Liver (tissue), 9 donors: ENCODE data around the gene CNKSR1. TPM values are rescaled to one million over a fixed set of nuclear protein-coding genes. Genes with fewer than 3 reads are reported as not detected.

Source experiments
- DNase-seq: peaks from one replicate; pipeline ENCODE4 v3.0.0-alpha.2; 2017; ENCODE audit warnings: low spot score
- H3K27ac ChIP-seq, 2 donors: one replicate each; pipeline ENCODE4 v1.7.0; 2013; ENCODE audit warnings: inconsistent platforms in 2 of 2, low read length in 2 of 2, control low read depth in 1 of 2, low read depth in 1 of 2, mild to moderate bottlenecking in 1 of 2
- H3K27me3 ChIP-seq, 4 donors: one replicate each; pipeline versions ENCODE4 v1.6.1 to v1.7.0; 2013; ENCODE audit warnings: low read length in 3 of 4, inconsistent platforms in 1 of 4, mild to moderate bottlenecking in 1 of 4, moderate library complexity in 1 of 4; ENCODE audit not compliant: control insufficient read depth in 4 of 4, insufficient read depth in 4 of 4
- H3K36me3 ChIP-seq, 4 donors: one replicate each; pipeline versions ENCODE4 v1.6.1 to v1.7.0; 2013; ENCODE audit warnings: low read length in 3 of 4, mild to moderate bottlenecking in 3 of 4, low read depth in 1 of 4, moderate library complexity in 1 of 4; ENCODE audit not compliant: control insufficient read depth in 4 of 4, insufficient read depth in 3 of 4
- H3K4me1 ChIP-seq, 4 donors: one replicate each; pipeline versions ENCODE4 v1.6.1 to v1.7.0; 2013; ENCODE audit warnings: low read length in 3 of 4, mild to moderate bottlenecking in 3 of 4, moderate library complexity in 1 of 4; ENCODE audit not compliant: control insufficient read depth in 4 of 4, insufficient read depth in 4 of 4
- H3K4me3 ChIP-seq, 3 donors: one replicate each; pipeline versions ENCODE4 v1.6.1 to v1.7.0; 2013; ENCODE audit warnings: low read length in 3 of 3, control low read depth in 1 of 3, low read depth in 1 of 3, mild to moderate bottlenecking in 1 of 3
- H3K9ac ChIP-seq, 2 donors: one replicate each; pipeline ENCODE4 v1.7.0; 2013; ENCODE audit warnings: low read length in 2 of 2, mild to moderate bottlenecking in 2 of 2, moderate library complexity in 2 of 2, control low read depth in 1 of 2, low read depth in 1 of 2
- H3K9me3 ChIP-seq, 4 donors: one replicate each; pipeline versions ENCODE4 v1.6.1 to v1.7.0; 2013; ENCODE audit warnings: low read length in 3 of 4; ENCODE audit not compliant: control insufficient read depth in 4 of 4
- FOXA2 ChIP-seq: IDR thresholded peaks from 2 replicates; pipeline ENCODE4 v1.6.1; 2016; ENCODE audit warnings: antibody characterized with exemption
- JUND ChIP-seq, 2 donors: IDR thresholded peaks; 2 replicates each; pipeline ENCODE4 v1.6.1; 2016; ENCODE audit warnings: antibody characterized with exemption in 2 of 2
- NR2F2 ChIP-seq: IDR thresholded peaks from 2 replicates; pipeline ENCODE4 v1.6.1; 2016; ENCODE audit warnings: antibody characterized with exemption
- RAD21 ChIP-seq, 2 donors: IDR thresholded peaks; 2 replicates each; pipeline ENCODE4 v1.6.1; 2016; ENCODE audit warnings: antibody characterized with exemption in 2 of 2, mild to moderate bottlenecking in 2 of 2
- REST ChIP-seq: IDR thresholded peaks from 2 replicates; pipeline ENCODE4 v1.6.1; 2016; ENCODE audit warnings: antibody characterized with exemption, mild to moderate bottlenecking
- RXRA ChIP-seq, 2 donors: IDR thresholded peaks; 2 replicates each; pipeline ENCODE4 v1.6.1; 2017 to 2018; ENCODE audit warnings: antibody characterized with exemption in 2 of 2, mild to moderate bottlenecking in 1 of 2
- SP1 ChIP-seq: IDR thresholded peaks from 2 replicates; pipeline ENCODE4 v1.6.1; 2018; ENCODE audit warnings: antibody characterized with exemption, mild to moderate bottlenecking
- WGBS: extraction: QIAGEN DNeasy Blood & Tissue Kit; methylation state at CpG from one replicate; pipeline ENCODE4 v1.1.7; 2013; 5-methylcytosine and 5-hydroxymethylcytosine counted together
- polyA plus RNA-seq, 2 donors: library from polyadenylated mRNA; stranded (reverse) in 1 of 2; unstranded in 1 of 2; fragments of 200-250 nt in 1 of 2; fragments of >200 nt in 1 of 2; fragmentation: Nextera tagmentation in 1 of 2; extraction: Ambion mirVana in 1 of 2; gene quantifications; one replicate each; pipeline versions ENCODE4 v1.2.1 to v1.2.3, GENCODE V29; 2013 to 2015
- total RNA-seq, 2 donors: library from RNA; depleted of rRNA; stranded (reverse); fragments of >200 nt; gene quantifications; one replicate each; pipeline ENCODE4 v1.2.3, GENCODE V29; 2014
- TF ChIP-seq, protein P1 (sequence below): IDR thresholded peaks from 2 replicates; pipeline ENCODE4 v1.6.1; 2016; ENCODE audit warnings: antibody characterized with exemption
- TF ChIP-seq, protein P2 (sequence below): IDR thresholded peaks from 2 replicates; pipeline ENCODE4 v1.6.1; 2016; ENCODE audit warnings: antibody characterized with exemption
- TF ChIP-seq, protein P3 (sequence below): IDR thresholded peaks from 2 replicates; pipeline ENCODE4 v1.6.1; 2016; ENCODE audit warnings: antibody characterized with exemption
- donor health status: healthy.
- donor health status: healthy.
- donor health status: healthy.
- donor health status: healthy.
- donor health status: healthy.

Gene CNKSR1
- total and polyA plus RNA-seq, 4 donors: 0.48 to 2.2 (median 0.87) TPM

DNA sequence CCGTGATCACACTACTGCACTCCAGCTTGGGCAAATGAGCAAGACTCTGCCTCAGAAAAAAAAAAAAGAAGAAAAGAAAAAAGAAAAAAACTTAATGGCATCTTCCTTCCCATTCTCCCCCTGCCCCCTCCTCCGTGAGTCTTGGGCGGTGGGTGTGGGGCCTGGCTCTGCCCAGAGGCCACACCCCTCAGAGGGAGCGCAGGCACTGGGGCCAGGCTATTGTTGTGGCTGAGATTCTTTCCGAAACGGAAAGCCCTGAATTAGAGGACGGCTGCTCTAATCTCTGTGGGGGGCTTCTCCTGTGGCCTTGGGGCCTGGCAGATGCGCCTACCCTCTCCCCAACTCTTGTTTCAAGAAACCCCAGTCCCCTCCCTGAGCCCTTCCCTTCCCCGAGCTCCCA is 22.5 kb upstream of the CNKSR1 start (continued):
- no peak for TF ChIP-seq REST
- TF ChIP-seq, protein P1, sequence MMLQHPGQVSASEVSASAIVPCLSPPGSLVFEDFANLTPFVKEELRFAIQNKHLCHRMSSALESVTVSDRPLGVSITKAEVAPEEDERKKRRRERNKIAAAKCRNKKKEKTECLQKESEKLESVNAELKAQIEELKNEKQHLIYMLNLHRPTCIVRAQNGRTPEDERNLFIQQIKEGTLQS: no peak
- TF ChIP-seq, protein P2, sequence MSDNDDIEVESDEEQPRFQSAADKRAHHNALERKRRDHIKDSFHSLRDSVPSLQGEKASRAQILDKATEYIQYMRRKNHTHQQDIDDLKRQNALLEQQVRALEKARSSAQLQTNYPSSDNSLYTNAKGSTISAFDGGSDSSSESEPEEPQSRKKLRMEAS: no peak

GRCh38 chr1:26155370-26156284 is 21.7 kb upstream of the CNKSR1 start:
- Histone ChIP-seq H3K9ac (no peak overlapping the region), H3K36me3 (no peaks in the 10 kb centered on the region), H3K27me3 (peaks cover 0 to 4% (median 0%) of the 10 kb centered on the region in 4 donors), H3K27ac (no peak overlapping the region), H3K4me1 (no peaks in the 10 kb centered on the region), H3K4me3 (no peak overlapping the region), H3K9me3 (no peaks in the 10 kb centered on the region)
- TF ChIP-seq NR2F2 (no peak), FOXA2 (no peak), RXRA (IDR thresholded peaks at IDR 0.05) (no peak)
- no peak for DNase-seq
- 60% methylated on average over 21 of the region's 21 CpGs for WGBS

DNA sequence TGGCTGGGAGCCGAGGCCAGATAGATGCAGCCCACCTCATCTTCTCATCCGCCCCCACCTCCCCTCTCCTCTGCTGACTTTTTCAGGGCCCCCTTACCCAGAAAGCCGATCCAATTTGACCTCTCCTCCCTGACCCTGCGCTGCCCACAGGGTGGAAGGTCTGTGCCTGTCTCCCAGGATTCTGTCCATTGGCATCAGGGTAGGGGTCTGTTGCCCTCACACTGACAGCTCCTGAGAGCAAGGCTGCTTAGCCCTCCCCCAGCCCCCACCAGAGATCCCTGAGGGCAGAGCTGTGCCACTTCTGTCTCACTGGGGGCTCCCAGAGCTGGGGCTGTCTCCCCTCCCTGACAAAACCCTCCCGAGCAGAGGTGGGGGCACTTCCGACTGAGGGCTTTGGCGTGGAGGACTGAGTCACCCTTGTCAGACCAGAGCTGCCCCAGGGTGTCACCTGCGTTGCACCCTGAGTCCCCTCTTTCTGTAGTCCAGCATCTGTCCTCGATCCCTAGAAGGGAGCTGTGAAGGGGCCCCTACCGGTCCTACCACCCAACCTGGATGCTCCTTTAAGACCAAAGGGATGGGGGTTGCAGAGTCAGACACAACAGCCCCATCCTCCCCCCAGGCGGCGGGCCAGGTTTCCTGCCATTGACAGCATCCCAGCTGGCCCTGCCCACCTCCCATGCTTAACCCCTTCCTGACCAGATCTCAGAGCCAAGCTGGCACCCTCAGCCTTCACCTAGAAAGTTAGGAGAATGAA is 20.8 kb upstream of the CNKSR1 start:
- WGBS: 26% methylated on average over 12 of the region's 12 CpGs
- Histone ChIP-seq H3K36me3 (no peaks in the 10 kb centered on the region), H3K9me3 (no peaks in the 10 kb centered on the region), H3K4me1 (peaks cover 5 to 8% (median 7%) of the 10 kb centered on the region in 4 donors), H3K9ac (no peak overlapping the region), H3K27me3 (peaks cover 0 to 4% (median 0%) of the 10 kb centered on the region in 4 donors), H3K4me3 (no peak overlapping the region), H3K27ac (no peak overlapping the region)
- no peak for DNase-seq
- TF ChIP-seq, protein P3, sequence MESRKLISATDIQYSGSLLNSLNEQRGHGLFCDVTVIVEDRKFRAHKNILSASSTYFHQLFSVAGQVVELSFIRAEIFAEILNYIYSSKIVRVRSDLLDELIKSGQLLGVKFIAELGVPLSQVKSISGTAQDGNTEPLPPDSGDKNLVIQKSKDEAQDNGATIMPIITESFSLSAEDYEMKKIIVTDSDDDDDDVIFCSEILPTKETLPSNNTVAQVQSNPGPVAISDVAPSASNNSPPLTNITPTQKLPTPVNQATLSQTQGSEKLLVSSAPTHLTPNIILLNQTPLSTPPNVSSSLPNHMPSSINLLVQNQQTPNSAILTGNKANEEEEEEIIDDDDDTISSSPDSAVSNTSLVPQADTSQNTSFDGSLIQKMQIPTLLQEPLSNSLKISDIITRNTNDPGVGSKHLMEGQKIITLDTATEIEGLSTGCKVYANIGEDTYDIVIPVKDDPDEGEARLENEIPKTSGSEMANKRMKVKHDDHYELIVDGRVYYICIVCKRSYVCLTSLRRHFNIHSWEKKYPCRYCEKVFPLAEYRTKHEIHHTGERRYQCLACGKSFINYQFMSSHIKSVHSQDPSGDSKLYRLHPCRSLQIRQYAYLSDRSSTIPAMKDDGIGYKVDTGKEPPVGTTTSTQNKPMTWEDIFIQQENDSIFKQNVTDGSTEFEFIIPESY: no peak
- no peak for TF ChIP-seq SP1
- no peak for TF ChIP-seq FOXA2
- TF ChIP-seq, protein P2: no peak
- no peak for TF ChIP-seq JUND (IDR thresholded peaks at IDR 0.05)
- TF ChIP-seq, protein P1: no peak
- no peak for TF ChIP-seq RAD21 (IDR thresholded peaks at IDR 0.05)
